GM21825 (cell line): Measurements from ENCODE around the gene CNDP1.

Source experiments
- ATAC-seq: cut with Tn5 transposase; IDR thresholded peaks from one replicate; pipeline ENCODE4 v1.9.1; 2021; ENCODE audit warnings: mild to moderate bottlenecking, moderate library complexity; ENCODE audit not compliant: unreplicated experiment

Gene CNDP1

DNA sequence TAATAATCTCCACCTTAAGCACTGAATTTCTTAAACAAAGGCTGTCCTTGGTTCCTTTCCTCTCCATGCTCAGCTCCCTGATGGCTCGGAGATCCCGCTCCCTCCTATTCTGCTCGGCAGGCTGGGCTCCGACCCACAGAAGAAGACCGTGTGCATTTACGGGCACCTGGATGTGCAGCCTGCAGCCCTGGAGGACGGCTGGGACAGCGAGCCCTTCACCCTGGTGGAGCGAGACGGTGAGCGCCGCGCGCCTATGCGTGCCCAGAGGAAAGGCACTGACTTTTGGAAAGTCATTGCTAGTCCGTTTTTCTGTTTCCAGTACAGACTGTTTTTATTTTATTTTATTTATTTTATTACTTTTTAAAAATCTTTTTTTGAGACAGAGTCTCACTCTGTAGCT is 28.5 kb upstream of the CNDP1 start:
- no peak for ATAC-seq

DNA sequence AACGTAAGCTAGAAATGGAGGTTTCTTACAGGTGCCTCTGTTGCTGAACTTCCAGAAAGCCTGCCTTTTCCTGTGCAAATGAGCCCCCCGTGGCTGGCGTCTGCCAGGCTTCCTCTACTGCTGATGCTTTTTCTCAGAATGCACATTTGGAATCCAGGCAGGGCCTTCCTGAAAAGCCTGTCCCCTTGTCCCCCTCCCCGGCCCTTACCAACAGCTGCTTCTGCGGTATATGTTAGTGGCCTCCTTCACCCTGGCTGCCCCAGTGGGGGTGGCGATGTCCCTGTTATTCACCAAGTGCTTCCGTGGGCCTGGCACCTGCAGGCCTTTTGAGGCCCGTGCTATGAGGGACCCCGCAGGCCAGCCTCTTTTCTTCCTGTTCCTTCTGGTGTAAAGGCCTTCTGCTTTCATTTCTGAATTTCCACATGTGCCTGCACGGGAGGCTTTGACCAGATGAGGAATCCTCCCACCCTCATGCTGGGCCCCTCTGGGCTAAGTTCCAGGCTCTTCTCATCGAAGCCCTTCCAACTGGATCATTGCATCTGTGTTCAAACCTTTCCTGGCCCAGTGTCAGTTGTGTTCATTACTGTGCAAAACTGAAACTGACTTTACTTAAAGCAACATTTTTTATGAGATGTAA is 27.7 kb upstream of the CNDP1 start:
- no peak for ATAC-seq

- ATAC-seq = no peak
These were observed 27.0 kb upstream of the CNDP1 start for GRCh38 chr18:74507097-74507881.

DNA sequence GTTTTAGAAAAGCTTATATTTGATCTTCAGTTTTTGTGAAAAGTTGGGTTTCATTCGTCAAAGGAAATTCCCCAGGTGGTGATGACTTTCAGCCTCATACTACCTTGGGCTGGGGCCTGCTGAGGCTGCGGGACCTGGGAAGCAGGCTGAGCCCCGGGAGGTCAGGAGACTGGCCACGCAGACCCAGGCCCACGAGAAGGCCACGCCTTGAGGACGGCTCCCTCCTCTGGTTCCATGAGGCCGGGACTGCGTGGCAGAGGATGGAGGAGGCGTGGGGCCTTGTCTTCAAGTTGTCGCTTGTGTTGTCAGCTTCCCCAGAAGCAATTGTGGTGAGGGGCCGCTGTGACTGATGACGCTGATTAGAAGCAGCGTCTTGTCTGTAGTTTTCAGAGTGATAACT is 26.4 kb upstream of the CNDP1 start:
- ATAC-seq = no peak

DNA sequence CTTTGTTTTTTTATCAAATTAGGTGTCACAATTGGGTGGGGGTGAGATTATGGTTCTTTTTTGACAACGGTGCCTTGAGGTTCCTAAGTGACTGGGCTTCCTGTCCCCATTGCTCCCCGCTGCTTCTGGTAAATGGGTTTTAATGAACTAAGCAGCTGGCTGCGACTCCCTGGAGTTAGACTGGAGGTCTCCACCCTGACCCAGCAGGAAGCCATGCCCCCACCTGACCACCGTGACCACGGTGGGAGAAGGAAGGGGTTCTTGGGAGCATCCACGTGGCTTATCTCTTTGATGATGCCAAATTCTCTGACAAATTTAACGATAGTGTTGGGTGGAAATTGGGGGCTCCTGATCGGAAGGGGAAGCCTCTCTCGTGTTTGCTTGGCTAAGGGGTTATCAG is 25.9 kb upstream of the CNDP1 start:
- no peak for ATAC-seq

DNA sequence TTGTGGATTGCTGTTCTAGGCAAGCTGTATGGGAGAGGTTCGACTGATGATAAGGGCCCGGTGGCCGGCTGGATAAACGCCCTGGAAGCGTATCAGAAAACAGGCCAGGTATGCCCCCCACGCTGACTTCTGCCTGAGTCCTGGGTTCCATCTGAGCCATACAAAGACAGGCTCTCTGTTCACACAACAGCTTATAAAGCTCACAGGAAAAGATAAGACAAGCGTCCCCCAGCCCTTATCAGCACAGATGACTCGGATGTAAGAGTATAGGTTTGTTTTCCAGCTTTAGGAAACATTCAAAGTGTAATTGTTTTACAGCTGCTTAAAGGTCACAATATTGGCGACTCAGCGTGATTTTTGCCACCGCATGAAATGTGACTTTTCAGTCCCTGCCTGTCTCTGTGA is 25.5 kb upstream of the CNDP1 start:
- ATAC-seq = no peak

DNA sequence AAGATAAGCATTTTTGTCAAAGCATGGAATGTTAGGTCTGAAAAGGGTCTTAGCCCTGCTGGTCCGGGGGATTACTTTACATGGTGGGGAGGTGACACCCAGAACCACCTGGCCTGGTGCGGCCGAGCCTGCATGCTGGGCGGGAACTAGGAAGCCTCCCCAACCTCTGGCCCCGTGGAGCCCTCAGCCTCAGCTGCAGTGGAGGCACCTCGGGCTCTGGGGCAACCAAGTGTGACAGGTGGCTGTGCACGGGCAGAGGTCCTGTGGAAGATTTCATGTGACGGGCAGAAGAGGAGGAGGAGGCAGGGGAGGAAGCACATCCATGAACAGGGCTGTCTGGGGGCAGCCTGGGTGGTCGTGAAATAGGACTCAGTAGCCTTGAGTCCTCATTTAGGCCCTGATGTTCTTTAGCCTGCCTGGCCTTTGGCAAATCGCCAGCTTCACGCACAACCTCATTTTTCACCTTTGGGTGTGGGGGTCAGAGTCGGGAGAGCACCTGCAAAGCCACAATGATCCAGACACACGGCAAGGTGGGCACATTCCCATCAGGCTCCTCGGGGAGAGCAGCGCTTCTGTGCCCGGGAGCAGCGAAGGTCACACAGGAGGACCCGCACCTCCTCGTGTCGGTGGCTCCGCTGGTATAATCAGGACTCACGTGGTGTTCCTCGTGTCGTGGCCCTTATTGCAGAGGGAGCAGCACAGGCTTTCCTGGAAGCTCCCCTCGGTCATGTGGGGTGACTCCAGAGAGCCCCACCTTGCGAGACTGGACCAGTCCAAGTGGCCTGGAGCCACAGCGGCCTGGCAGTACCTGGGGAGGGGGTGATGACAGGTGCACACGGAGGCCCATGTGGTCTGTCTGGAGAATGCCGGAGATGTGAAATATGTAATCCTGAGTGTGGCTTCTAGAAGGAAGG is 24.2 kb upstream of the CNDP1 start:
- ATAC-seq = no peak

DNA sequence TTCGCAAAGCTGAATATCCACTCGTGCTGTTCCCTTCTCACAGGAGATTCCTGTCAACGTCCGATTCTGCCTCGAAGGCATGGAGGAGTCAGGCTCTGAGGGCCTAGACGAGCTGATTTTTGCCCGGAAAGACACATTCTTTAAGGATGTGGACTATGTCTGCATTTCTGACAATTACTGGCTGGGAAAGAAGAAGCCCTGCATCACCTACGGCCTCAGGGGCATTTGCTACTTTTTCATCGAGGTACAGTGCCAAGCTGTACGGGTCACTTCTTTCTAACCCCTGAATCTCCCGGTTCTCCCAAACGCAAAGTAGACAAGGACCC is 23.6 kb upstream of the CNDP1 start:
- ATAC-seq = no peak

DNA sequence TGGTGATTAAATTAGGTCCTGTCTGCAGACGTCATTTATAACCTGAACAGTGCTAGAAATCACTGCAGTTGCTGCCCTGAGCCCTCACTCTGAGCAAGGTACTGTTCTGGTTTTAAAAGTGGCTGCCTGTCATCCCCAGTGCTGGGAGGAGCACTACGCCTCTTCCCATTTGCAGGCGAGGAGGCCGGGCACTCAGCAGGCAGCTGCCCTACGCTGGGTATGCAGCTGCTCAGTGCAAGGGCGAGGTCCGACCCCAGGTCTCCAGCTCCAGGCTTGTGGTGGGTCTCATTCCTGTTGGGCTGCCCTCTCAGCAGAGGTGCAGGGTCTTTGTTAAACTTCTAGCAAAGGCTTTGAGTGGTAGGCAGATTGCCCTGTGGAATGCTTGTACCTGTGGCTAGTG is 22.5 kb upstream of the CNDP1 start:
- no peak for ATAC-seq

DNA sequence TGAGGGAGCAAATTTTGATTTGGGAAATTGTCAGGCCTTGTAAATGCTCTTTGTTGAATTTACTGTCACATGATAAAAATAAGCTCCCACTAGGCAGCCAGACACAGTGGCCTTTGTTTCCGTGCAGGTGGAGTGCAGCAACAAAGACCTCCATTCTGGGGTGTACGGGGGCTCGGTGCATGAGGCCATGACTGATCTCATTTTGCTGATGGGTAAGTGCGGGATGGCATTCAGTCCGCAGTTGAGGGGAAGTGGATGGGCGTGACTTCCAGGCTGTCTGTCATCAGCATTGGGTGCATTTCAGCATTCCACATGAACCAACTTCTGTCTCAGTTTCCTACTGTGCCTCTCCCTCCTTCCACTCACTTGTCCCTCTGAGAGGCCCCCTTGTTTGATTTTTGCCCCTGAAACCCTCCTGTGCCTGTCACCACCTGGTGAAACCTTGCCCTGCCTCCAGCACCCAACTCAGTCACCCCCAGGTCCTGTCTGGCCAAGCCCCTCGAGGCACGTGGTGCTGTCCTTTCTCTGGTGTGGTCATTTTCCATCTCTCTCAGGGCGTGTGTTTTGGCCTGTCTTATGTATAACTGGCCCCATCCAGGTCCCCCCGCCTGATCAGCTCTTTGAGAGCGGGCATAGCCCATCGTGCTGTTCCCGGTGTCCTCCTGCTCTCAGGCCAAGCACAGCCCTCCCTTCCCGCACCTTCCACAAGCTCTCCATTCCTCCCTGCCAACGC is 21.8 kb upstream of the CNDP1 start:
- no peak for ATAC-seq

DNA sequence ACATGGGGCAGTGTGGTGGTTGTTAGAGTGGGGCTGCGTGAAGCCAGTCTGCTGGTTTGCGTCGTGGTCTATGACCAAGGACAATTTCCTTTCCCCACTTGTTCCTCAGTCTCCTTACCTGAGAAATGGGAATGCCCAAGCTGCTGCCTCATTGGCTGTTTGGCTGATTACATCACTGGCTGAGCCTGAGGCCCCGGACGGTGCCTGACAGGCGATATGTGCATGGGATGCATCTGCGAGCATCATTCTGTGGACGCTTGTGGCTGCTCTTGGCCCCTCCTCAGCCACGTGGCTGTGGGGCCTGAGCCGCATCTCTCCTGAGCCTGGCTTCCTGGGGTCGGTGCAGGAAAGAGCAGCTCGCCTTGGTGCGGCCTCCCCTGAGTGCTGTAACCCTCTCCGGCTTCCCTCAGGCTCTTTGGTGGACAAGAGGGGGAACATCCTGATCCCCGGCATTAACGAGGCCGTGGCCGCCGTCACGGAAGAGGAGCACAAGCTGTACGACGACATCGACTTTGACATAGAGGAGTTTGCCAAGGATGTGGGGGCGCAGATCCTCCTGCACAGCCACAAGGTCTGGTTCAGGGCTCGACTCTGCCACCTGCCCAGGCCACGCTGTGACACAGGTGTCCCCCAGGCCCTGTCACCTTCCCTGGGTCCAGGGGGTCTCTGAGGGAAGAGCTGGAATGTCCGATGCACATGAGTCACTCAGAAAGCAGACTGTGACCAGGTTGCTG is 21.0 kb upstream of the CNDP1 start:
- ATAC-seq = no peak

GRCh38 chr18:74513883-74514205 is 20.5 kb upstream of the CNDP1 start:
- no peak for ATAC-seq

GRCh38 chr18:74514860-74515495 is 19.3 kb upstream of the CNDP1 start:
- ATAC-seq = no peak

- ATAC-seq = no peak
These were observed 18.6 kb upstream of the CNDP1 start for GRCh38 chr18:74515620-74516231.

DNA sequence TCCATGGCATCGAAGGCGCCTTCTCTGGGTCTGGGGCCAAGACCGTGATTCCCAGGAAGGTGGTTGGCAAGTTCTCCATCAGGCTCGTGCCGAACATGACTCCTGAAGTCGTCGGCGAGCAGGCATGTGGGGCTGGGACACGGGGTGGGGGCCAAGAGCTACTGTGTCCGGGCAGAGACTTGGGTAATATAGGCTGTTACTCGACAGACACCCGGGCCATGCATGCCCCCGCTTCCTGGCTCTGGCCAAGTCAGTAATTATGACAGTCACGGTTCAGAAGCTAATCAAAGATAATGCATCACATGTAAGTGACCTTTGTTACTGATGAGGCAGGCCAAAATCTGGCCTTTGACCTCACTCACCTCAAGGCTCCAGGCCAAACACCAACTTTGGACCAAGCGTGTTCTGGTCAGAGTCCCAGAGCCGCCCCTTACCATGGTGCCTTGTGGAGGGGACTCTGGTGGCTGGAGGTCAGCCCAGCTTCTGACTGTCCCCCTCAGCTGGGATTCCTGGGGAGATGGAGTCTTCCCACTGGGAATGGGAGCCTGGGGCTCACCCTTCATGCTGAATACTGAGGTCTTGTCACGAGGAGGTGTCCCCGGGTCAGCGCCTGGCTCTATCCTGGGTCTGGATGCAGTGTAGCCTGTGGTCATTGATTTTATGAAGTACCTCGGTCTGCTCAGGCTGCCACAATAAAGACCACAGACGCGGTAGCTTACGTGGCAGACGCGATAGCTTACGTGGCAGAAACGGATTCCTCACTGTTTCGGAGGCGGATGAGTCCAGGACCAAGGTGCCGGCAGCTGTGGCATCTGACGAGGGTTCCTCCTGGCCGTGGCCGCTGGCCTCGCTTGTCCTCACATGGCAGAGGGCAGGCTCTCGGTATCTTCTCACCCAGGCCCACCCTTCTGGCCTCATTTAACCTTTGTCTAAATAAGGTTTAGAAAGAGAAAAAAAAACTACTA is 17.7 kb upstream of the CNDP1 start:
- no peak for ATAC-seq

- ATAC-seq = no peak
These were observed 17.1 kb upstream of the CNDP1 start for GRCh38 chr18:74517236-74517630.

- no peak for ATAC-seq
These were observed 15.6 kb upstream of the CNDP1 start for GRCh38 chr18:74518456-74519295.
